Suprapubic skin (tissue), 4 donors: ENCODE measurements around the gene FKBP11.

Experiments used
- CTCF ChIP-seq, 2 donors: fragments of 200-600 bp in 1 of 2; fragments of 450-650 bp in 1 of 2; sonication (generic) in 1 of 2; IDR thresholded peaks; one replicate each; pipeline ENCODE4 v1.5.1; 2016 to 2019; ENCODE audit warnings: antibody characterized with exemption in 2 of 2, mild to moderate bottlenecking in 1 of 2, moderate library complexity in 1 of 2
- EP300 ChIP-seq: sonication (generic); formaldehyde crosslinking; IDR thresholded peaks from one replicate; pipeline ENCODE4 v1.6.1; 2017; ENCODE audit warnings: antibody characterized with exemption
- POLR2A ChIP-seq, 2 donors: fragments of 450-650 bp; IDR thresholded peaks; one replicate each; pipeline ENCODE4 v1.6.1; 2017; ENCODE audit warnings: antibody characterized with exemption in 2 of 2, mild to moderate bottlenecking in 2 of 2, moderate library complexity in 2 of 2
- POLR2AphosphoS5 ChIP-seq, 3 donors: sonication (generic); formaldehyde crosslinking; IDR thresholded peaks; one replicate each; pipeline ENCODE4 v1.6.1; 2017; ENCODE audit warnings: antibody characterized with exemption in 3 of 3

- TF ChIP-seq CTCF (IDR thresholded peaks at IDR 0.05) (no peak), POLR2AphosphoS5 (IDR thresholded peaks at IDR 0.05) (no peak), POLR2A (IDR thresholded peaks at IDR 0.05) (no peak), EP300 (no peak)
These were observed 4.3 kb upstream of the FKBP11 start for GRCh38 chr12:48929551-48929950.
